ENCODE measurements around the gene PCF11. TPM values are rescaled to one million over a fixed set of nuclear protein-coding genes. Genes with fewer than 3 reads are reported as not detected.

The PCF11 gene
- total RNA-seq, 2 donors from 2014 or later: 50.0 to 63.1 TPM

GRCh38 chr11:83166193-83166866 lies 9.4 kb downstream of the PCF11 start:
- Mint-ChIP-seq H3K27ac (peak overlapping the region in 1 of 2 donors; percentile 50), H3K36me3 (peaks cover 41 to 76% of the 10 kb centered on the region in 2 donors), H3K9me3 (peaks cover 0 to 5% of the 10 kb centered on the region in 2 donors)
- no peak for DNase-seq (ENCODE audit: low spot score in 2 of 2)
- no peak for ATAC-seq

- Mint-ChIP-seq H3K9me3 (peaks cover 0 to 5% of the 10 kb centered on the region in 2 donors), H3K27ac (peak overlapping the region in 1 of 2 donors; percentile 46), H3K36me3 (peaks cover 41 to 75% of the 10 kb centered on the region in 2 donors)
- no peak for DNase-seq (ENCODE audit: low spot score in 2 of 2)
- ATAC-seq: no peak
These were observed 11.8 kb downstream of the PCF11 start for GRCh38 chr11:83168756-83169155.

- DNase-seq (ENCODE audit: low spot score in 2 of 2) (no peak), ATAC-seq (no peak)
- peaks cover 0 to 4% of the 10 kb centered on the region in 2 donors for H3K9me3 Mint-ChIP-seq
- peaks cover 32 to 56% of the 10 kb centered on the region in 2 donors for H3K36me3 Mint-ChIP-seq
- peak overlapping the region in 1 of 2 donors; percentile 33 for H3K27ac Mint-ChIP-seq
These were observed 13.9 kb downstream of the PCF11 start for GRCh38 chr11:83170865-83171264.

GRCh38 chr11:83172551-83172950 lies 15.6 kb downstream of the PCF11 start:
- Mint-ChIP-seq H3K27ac (no peak overlapping the region), H3K9me3 (no peaks in the 10 kb centered on the region), H3K36me3 (peaks cover 27 to 47% of the 10 kb centered on the region in 2 donors)
- DNase-seq (ENCODE audit: low spot score in 2 of 2) (no peak), ATAC-seq (no peak)

GRCh38 chr11:83174008-83174407 lies 17.1 kb downstream of the PCF11 start:
- H3K27ac Mint-ChIP-seq: no peak overlapping the region

GRCh38 chr11:83175815-83176214 lies 18.9 kb downstream of the PCF11 start:
- Mint-ChIP-seq H3K36me3 (peaks cover 7 to 29% of the 10 kb centered on the region in 2 donors), H3K9me3 (no peaks in the 10 kb centered on the region), H3K27ac (peak overlapping the region; percentile 5 to 69)
- DNase-seq (ENCODE audit: low spot score in 2 of 2) (no peak), ATAC-seq (peak; percentile 22 to 78)

More at GRCh38 chr11:83174008-83174407, 17.1 kb downstream of the PCF11 start:
- peak in 1 of 2 donors; percentile 46 for ATAC-seq
- no peaks in the 10 kb centered on the region for H3K9me3 Mint-ChIP-seq
- H3K36me3 Mint-ChIP-seq: peaks cover 20 to 33% of the 10 kb centered on the region in 2 donors
- no peak for DNase-seq (ENCODE audit: low spot score in 2 of 2)

GRCh38 chr11:83181815-83182214 lies 24.9 kb downstream of the PCF11 start:
- ATAC-seq: no peak
- Mint-ChIP-seq H3K27ac (peak overlapping the region in 1 of 2 donors; percentile 17), H3K9me3 (no peaks in the 10 kb centered on the region), H3K36me3 (peaks cover 8 to 31% of the 10 kb centered on the region in 2 donors)
- DNase-seq (ENCODE audit: low spot score in 2 of 2): no peak

- ATAC-seq: no peak
- no peak for DNase-seq (ENCODE audit: low spot score in 2 of 2)
- no peaks in the 10 kb centered on the region for H3K9me3 Mint-ChIP-seq
- no peak overlapping the region for H3K27ac Mint-ChIP-seq
- H3K36me3 Mint-ChIP-seq: peaks cover 8 to 33% of the 10 kb centered on the region in 2 donors
These were observed 28.8 kb downstream of the PCF11 start for GRCh38 chr11:83185767-83186166.

- Mint-ChIP-seq H3K36me3 (peaks cover 11 to 31% of the 10 kb centered on the region in 2 donors), H3K27ac (peak overlapping the region in 1 of 2 donors; percentile 77), H3K9me3 (no peaks in the 10 kb centered on the region)
- DNase-seq (ENCODE audit: low spot score in 2 of 2) (no peak), ATAC-seq (no peak)
These were observed 30.5 kb downstream of the PCF11 start for GRCh38 chr11:83187465-83187864.

GRCh38 chr11:83191491-83191890 lies 34.6 kb downstream of the PCF11 start:
- no peak for ATAC-seq
- Mint-ChIP-seq H3K36me3 (peaks cover 17 to 31% of the 10 kb centered on the region in 2 donors), H3K9me3 (no peaks in the 10 kb centered on the region), H3K27ac (peak overlapping the region in 1 of 2 donors; percentile 37)
- no peak for DNase-seq (ENCODE audit: low spot score in 2 of 2)

- Mint-ChIP-seq H3K36me3 (peaks cover 17 to 26% of the 10 kb centered on the region in 2 donors), H3K27ac (peak overlapping the region; percentile 37 to 90), H3K9me3 (no peaks in the 10 kb centered on the region)
- DNase-seq (ENCODE audit: low spot score in 2 of 2): no peak
- ATAC-seq: no peak
These were observed 35.1 kb downstream of the PCF11 start for GRCh38 chr11:83191986-83192385.

- DNase-seq (ENCODE audit: low spot score in 2 of 2) (no peak), ATAC-seq (no peak)
- no peaks in the 10 kb centered on the region for H3K9me3 Mint-ChIP-seq
- peaks cover 17 to 24% of the 10 kb centered on the region in 2 donors for H3K36me3 Mint-ChIP-seq
- H3K27ac Mint-ChIP-seq: peak overlapping the region; percentile 90 to 100
These were observed 35.8 kb downstream of the PCF11 start for GRCh38 chr11:83192606-83193245.

- ATAC-seq (peak; percentile 89), DNase-seq (ENCODE audit: low spot score in 2 of 2) (peak; percentile 80 to 88)
- Mint-ChIP-seq H3K27ac (peak within 1 kb of the TSS; percentile 90 to 100), H3K9me3 (no peaks in the 10 kb centered on the region), H3K36me3 (peaks cover 17 to 24% of the 10 kb centered on the region in 2 donors)
These were observed 36.7 kb downstream of the PCF11 start, which contains the start of gene ANKRD42 for GRCh38 chr11:83193315-83194280. Gene ANKRD42 (plus strand): TSS chr11:83193712. CDS start chr11:83194671, 959 bp downstream.

GRCh38 chr11:83194281-83195142 lies 37.6 kb downstream of the PCF11 start:
- H3K27ac Mint-ChIP-seq: peak overlapping the region; percentile 90 to 100
- ATAC-seq (peak; percentile 66 to 71), DNase-seq (ENCODE audit: low spot score in 2 of 2) (peak; percentile 56 to 59)
- no peaks in the 10 kb centered on the region for H3K9me3 Mint-ChIP-seq
- H3K36me3 Mint-ChIP-seq: peaks cover 17 to 24% of the 10 kb centered on the region in 2 donors

GRCh38 chr11:83195143-83195466 lies 38.2 kb downstream of the PCF11 start:
- H3K36me3 Mint-ChIP-seq: peaks cover 21 to 24% of the 10 kb centered on the region in 2 donors
- peak overlapping the region; percentile 90 to 100 for H3K27ac Mint-ChIP-seq
- DNase-seq (ENCODE audit: low spot score in 2 of 2): no peak

GRCh38 chr11:83195649-83196048 lies 38.7 kb downstream of the PCF11 start:
- Mint-ChIP-seq H3K27ac (peak overlapping the region in 1 of 2 donors; percentile 22), H3K9me3 (no peaks in the 10 kb centered on the region), H3K36me3 (peaks cover 22 to 24% of the 10 kb centered on the region in 2 donors)
- ATAC-seq: no peak
- DNase-seq (ENCODE audit: low spot score in 2 of 2): no peak

More at GRCh38 chr11:83195143-83195466, 38.2 kb downstream of the PCF11 start:
- ATAC-seq: no peak
- no peaks in the 10 kb centered on the region for H3K9me3 Mint-ChIP-seq

Data from activated naive CD4-positive, alpha-beta T cell treated with anti-CD3 and anti-CD28 coated beads, Interleukin-2, amount 50 U/mL, for 72 hours (primary cell).